ENCODE data around the gene MYO9B. TPM values are rescaled to one million over a fixed set of nuclear protein-coding genes. Genes with fewer than 3 reads are reported as not detected.

Gene MYO9B
- total RNA-seq, 1 experiment from 2014 or later, result 74.6 TPM

GRCh38 chr19:17113127-17113785 is 37.7 kb downstream of the MYO9B start:
- BruUV-seq (replicated peaks), result no TSS peak
- RAD21 ChIA-PET (ENCODE audit: low non-redundant PET in 1 of 2, low total read pairs in 2 of 2, uncharacterized antibody in 2 of 2, unreplicated experiment in 2 of 2), result no interaction called here
- POLR2A ChIA-PET, result no interaction called here
- Histone ChIP-seq H3K27me3 (ENCODE audit: insufficient read depth, low read length) (no peaks in the 10 kb centered on the region), H3K79me2 (ENCODE audit: insufficient read depth, low read length) (peaks cover 59% of the 10 kb centered on the region), H2AFZ (ENCODE audit: low read depth, low read length, poor library complexity, severe bottlenecking) (no peak overlapping the region), H3K9ac (ENCODE audit: low read length) (no peak overlapping the region), H3K9me2 (ENCODE audit: insufficient read depth) (no peaks in the 10 kb centered on the region), H3K9me3 (ENCODE audit: control insufficient read depth in 1 of 2, insufficient read depth in 1 of 2, low read depth in 1 of 2, low read length in 2 of 2) (no peaks in the 10 kb centered on the region), H3K27ac (ENCODE audit: low read depth, low read length) (no peak overlapping the region), H3K36me3 (ENCODE audit: control insufficient read depth in 1 of 2, insufficient read depth in 2 of 2, low read length in 2 of 2) (peaks cover 4% of the 10 kb centered on the region in 2 experiments; a peak in 3 of 4 replicates), H3K4me2 (ENCODE audit: low read length) (no peak overlapping the region), H3K4me1 (ENCODE audit: control insufficient read depth in 1 of 2, insufficient read depth in 2 of 2, low read length in 2 of 2) (peaks cover 5 to 6% of the 10 kb centered on the region in 2 experiments), H4K20me1 (ENCODE audit: insufficient read depth) (no peaks in the 10 kb centered on the region), H3K4me3 (replicated peaks in 1 of 2; ENCODE audit: low read depth in 1 of 2, low read length in 2 of 2) (no peak overlapping the region)
- DNase-seq (ENCODE audit: low read depth, low spot score) (no peak), ATAC-seq (no peak)
- intact Hi-C loops (cut with micrococcal nuclease), result no loop called here
- CTCF ChIA-PET, result no interaction called here
- TF ChIP-seq EGR1 (IDR thresholded peaks at IDR 0.05; ENCODE audit: low read depth) (no peak), EZH2phosphoT487 (IDR thresholded peaks at IDR 0.05; ENCODE audit: borderline replicate concordance) (no peak), SIN3A (IDR thresholded peaks at IDR 0.05; ENCODE audit: low read depth) (no peak), POLR2AphosphoS5 (IDR thresholded peaks at IDR 0.05; ENCODE audit: low read depth, low read length) (no peak), ZBTB33 (IDR thresholded peaks at IDR 0.05; ENCODE audit: extremely low read depth, insufficient replicate concordance, low read length) (no peak), RAD21 (IDR thresholded peaks at IDR 0.05; ENCODE audit: low read depth) (no peak), TCF7L2 (IDR thresholded peaks at IDR 0.05; ENCODE audit: borderline replicate concordance, extremely low read depth, insufficient read depth, insufficient read length) (no peak), CBX3 (IDR thresholded peaks at IDR 0.05; ENCODE audit: low read depth) (no peak), ELF1 (IDR thresholded peaks at IDR 0.05; ENCODE audit: borderline replicate concordance, low read depth) (no peak), ZNF274 (IDR thresholded peaks at IDR 0.05; ENCODE audit: low read depth, low read length) (no peak), FOSL1 (IDR thresholded peaks at IDR 0.05; ENCODE audit: low read depth) (no peak), SRF (IDR thresholded peaks at IDR 0.05; ENCODE audit: low read depth) (no peak)
- TF ChIP-seq, protein P1, sequence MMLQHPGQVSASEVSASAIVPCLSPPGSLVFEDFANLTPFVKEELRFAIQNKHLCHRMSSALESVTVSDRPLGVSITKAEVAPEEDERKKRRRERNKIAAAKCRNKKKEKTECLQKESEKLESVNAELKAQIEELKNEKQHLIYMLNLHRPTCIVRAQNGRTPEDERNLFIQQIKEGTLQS (IDR thresholded peaks at IDR 0.05), result no peak
- TF ChIP-seq, protein P2, sequence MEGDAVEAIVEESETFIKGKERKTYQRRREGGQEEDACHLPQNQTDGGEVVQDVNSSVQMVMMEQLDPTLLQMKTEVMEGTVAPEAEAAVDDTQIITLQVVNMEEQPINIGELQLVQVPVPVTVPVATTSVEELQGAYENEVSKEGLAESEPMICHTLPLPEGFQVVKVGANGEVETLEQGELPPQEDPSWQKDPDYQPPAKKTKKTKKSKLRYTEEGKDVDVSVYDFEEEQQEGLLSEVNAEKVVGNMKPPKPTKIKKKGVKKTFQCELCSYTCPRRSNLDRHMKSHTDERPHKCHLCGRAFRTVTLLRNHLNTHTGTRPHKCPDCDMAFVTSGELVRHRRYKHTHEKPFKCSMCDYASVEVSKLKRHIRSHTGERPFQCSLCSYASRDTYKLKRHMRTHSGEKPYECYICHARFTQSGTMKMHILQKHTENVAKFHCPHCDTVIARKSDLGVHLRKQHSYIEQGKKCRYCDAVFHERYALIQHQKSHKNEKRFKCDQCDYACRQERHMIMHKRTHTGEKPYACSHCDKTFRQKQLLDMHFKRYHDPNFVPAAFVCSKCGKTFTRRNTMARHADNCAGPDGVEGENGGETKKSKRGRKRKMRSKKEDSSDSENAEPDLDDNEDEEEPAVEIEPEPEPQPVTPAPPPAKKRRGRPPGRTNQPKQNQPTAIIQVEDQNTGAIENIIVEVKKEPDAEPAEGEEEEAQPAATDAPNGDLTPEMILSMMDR (IDR thresholded peaks at IDR 0.05 in 2 of 3, conservative IDR thresholded peaks at IDR 0.05 in 1 of 3; ENCODE audit: borderline replicate concordance in 1 of 3, insufficient read depth in 1 of 3, low read depth in 2 of 3, low read length in 2 of 3), result no peak
- TF ChIP-seq, protein P3, sequence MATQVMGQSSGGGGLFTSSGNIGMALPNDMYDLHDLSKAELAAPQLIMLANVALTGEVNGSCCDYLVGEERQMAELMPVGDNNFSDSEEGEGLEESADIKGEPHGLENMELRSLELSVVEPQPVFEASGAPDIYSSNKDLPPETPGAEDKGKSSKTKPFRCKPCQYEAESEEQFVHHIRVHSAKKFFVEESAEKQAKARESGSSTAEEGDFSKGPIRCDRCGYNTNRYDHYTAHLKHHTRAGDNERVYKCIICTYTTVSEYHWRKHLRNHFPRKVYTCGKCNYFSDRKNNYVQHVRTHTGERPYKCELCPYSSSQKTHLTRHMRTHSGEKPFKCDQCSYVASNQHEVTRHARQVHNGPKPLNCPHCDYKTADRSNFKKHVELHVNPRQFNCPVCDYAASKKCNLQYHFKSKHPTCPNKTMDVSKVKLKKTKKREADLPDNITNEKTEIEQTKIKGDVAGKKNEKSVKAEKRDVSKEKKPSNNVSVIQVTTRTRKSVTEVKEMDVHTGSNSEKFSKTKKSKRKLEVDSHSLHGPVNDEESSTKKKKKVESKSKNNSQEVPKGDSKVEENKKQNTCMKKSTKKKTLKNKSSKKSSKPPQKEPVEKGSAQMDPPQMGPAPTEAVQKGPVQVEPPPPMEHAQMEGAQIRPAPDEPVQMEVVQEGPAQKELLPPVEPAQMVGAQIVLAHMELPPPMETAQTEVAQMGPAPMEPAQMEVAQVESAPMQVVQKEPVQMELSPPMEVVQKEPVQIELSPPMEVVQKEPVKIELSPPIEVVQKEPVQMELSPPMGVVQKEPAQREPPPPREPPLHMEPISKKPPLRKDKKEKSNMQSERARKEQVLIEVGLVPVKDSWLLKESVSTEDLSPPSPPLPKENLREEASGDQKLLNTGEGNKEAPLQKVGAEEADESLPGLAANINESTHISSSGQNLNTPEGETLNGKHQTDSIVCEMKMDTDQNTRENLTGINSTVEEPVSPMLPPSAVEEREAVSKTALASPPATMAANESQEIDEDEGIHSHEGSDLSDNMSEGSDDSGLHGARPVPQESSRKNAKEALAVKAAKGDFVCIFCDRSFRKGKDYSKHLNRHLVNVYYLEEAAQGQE (IDR thresholded peaks at IDR 0.05; ENCODE audit: low read depth), result no peak

Data from HCT116 (cell line).